Thoracic aorta (tissue), 2 donors: ENCODE data around the gene ZDHHC17. TPM values are rescaled to one million over a fixed set of nuclear protein-coding genes. Genes with fewer than 3 reads are reported as not detected.

ENCODE experiments used
- ATAC-seq: fragments of 150-250 bp; one replicate; pipeline ENCODE4 v1.8.0; 2017; ENCODE audit warnings: low read depth; ENCODE audit not compliant: insufficient number of reproducible peaks, low FRiP score
- DNase-seq: peaks from one replicate; pipeline ENCODE4 v3.0.0-alpha.2; 2020; ENCODE audit warnings: low spot score
- H3K27ac ChIP-seq, 2 donors: fragments of 200-600 bp; sonication (generic); 1 replicate in 1 of 2; 2 replicates in 1 of 2; pipeline ENCODE4 v1.5.1; 2016; ENCODE audit warnings: mild to moderate bottlenecking in 2 of 2, moderate library complexity in 2 of 2
- H3K27me3 ChIP-seq: fragments of 200-600 bp; sonication (generic); replicated peaks from 2 replicates; pipeline ENCODE4 v1.6.0; 2016; ENCODE audit warnings: mild to moderate bottlenecking; ENCODE audit not compliant: insufficient read depth
- H3K36me3 ChIP-seq: fragments of 200-600 bp; sonication (generic); one replicate; pipeline ENCODE4 v1.5.1; 2016
- H3K4me1 ChIP-seq, 2 donors: fragments of 200-600 bp; sonication (generic); 1 replicate in 1 of 2; 2 replicates in 1 of 2; pipeline versions ENCODE4 v1.5.1 to v1.6.0; 2016; ENCODE audit warnings: low read depth in 2 of 2, mild to moderate bottlenecking in 1 of 2; ENCODE audit not compliant: control insufficient read depth in 1 of 2
- H3K4me3 ChIP-seq: fragments of 200-600 bp; sonication (generic); 2 replicates; pipeline ENCODE4 v1.5.1; 2016; ENCODE audit warnings: mild to moderate bottlenecking
- H3K9me3 ChIP-seq: fragments of 200-600 bp; sonication (generic); 2 replicates; pipeline ENCODE4 v1.5.1; 2016
- CTCF ChIP-seq: fragments of 200-600 bp; sonication (generic); IDR thresholded peaks from one replicate; pipeline ENCODE4 v1.5.1; 2019; ENCODE audit warnings: antibody characterized with exemption
- total RNA-seq, 2 donors: library from RNA; depleted of rRNA; stranded (reverse); fragments of >200 nt; gene quantifications; one replicate each; pipeline versions ENCODE4 v1.1.0 to v1.2.3, GENCODE V29; 2016

Gene ZDHHC17
- total RNA-seq, 2 donors from 2014 or later = 21.7 to 68.8 TPM

GRCh38 chr12:76755829-76756379 lies 8.0 kb upstream of the ZDHHC17 start:
- H3K27me3 ChIP-seq = no peaks in the 10 kb centered on the region
- H3K4me1 ChIP-seq = no peaks in the 10 kb centered on the region
- ATAC-seq (no peak), DNase-seq (no peak)
- TF ChIP-seq CTCF = no peak
- H3K9me3 ChIP-seq = no peaks in the 10 kb centered on the region
- no peak overlapping the region for H3K27ac ChIP-seq
- H3K4me3 ChIP-seq = no peak overlapping the region
- no peaks in the 10 kb centered on the region for H3K36me3 ChIP-seq

- DNase-seq = no peak
- Histone ChIP-seq H3K27me3 (no peaks in the 10 kb centered on the region), H3K4me1 (no peaks in the 10 kb centered on the region), H3K27ac (no peak overlapping the region), H3K9me3 (no peaks in the 10 kb centered on the region), H3K36me3 (no peaks in the 10 kb centered on the region), H3K4me3 (no peak overlapping the region)
- ATAC-seq = no peak
- TF ChIP-seq CTCF = no peak
Measured at GRCh38 chr12:76757694-76758093, 6.2 kb upstream of the ZDHHC17 start.

GRCh38 chr12:76762601-76762980 lies 1.3 kb upstream of the ZDHHC17 start:
- Histone ChIP-seq H3K27ac (no peak overlapping the region), H3K36me3 (no peaks in the 10 kb centered on the region), H3K27me3 (no peaks in the 10 kb centered on the region), H3K9me3 (no peaks in the 10 kb centered on the region), H3K4me1 (peaks cover 14 to 24% of the 10 kb centered on the region in 2 donors), H3K4me3 (no peak overlapping the region)
- no peak for ATAC-seq
- no peak for DNase-seq
- no peak for TF ChIP-seq CTCF

GRCh38 chr12:76764856-76765255 lies 941 bp downstream of the ZDHHC17 start:
- peak overlapping the region; percentile 85 for H3K4me3 ChIP-seq
- TF ChIP-seq CTCF = no peak
- ATAC-seq (peak; percentile 14), DNase-seq (no peak)
- peak overlapping the region; percentile 83 to 96 for H3K27ac ChIP-seq
- H3K36me3 ChIP-seq = no peaks in the 10 kb centered on the region
- H3K4me1 ChIP-seq = peaks cover 18 to 30% of the 10 kb centered on the region in 2 donors
- H3K9me3 ChIP-seq = no peaks in the 10 kb centered on the region
- H3K27me3 ChIP-seq = no peaks in the 10 kb centered on the region

- H3K4me1 ChIP-seq = peaks cover 18 to 30% of the 10 kb centered on the region in 2 donors
- no peaks in the 10 kb centered on the region for H3K36me3 ChIP-seq
- H3K9me3 ChIP-seq = no peaks in the 10 kb centered on the region
- DNase-seq (no peak), ATAC-seq (no peak)
- H3K27me3 ChIP-seq = no peaks in the 10 kb centered on the region
- no peak for TF ChIP-seq CTCF
- H3K27ac ChIP-seq = no peak overlapping the region
- peak overlapping the region; percentile 85 for H3K4me3 ChIP-seq
Measured at GRCh38 chr12:76765598-76765997, 1.7 kb downstream of the ZDHHC17 start.
